ENCODE data around the gene MEGF11.

- TF ChIP-seq POLR2A (IDR thresholded peaks at IDR 0.05; ENCODE audit: low read depth, low read length) (no peak), POLR2AphosphoS5 (IDR thresholded peaks at IDR 0.05; ENCODE audit: low read depth, low read length) (no peak), PAX5 (IDR thresholded peaks at IDR 0.05; ENCODE audit: insufficient read depth, low read length, severe bottlenecking) (no peak), SPI1 (IDR thresholded peaks at IDR 0.05; ENCODE audit: low read depth, low read length) (no peak), TAF1 (IDR thresholded peaks at IDR 0.05; ENCODE audit: low read depth, low read length) (no peak)
Observed at GRCh38 chr15:65922621-65923020, 330.9 kb downstream of the MEGF11 start.

All from GM12891 (cell line).